Smooth muscle cell (in vitro differentiated cells): ENCODE data around the gene CHIC2. TPM values are rescaled to one million over a fixed set of nuclear protein-coding genes. Genes with fewer than 3 reads are reported as not detected.

Source experiments
- DNase-seq: peaks from one replicate; lab custom pipeline; 2025; ENCODE audit not compliant: unreplicated experiment; lab: John Stamatoyannopoulos, UW
- H2AFZ ChIP-seq: fragments of 200-600 bp; sonication (generic); 2 replicates; pipeline ENCODE4 v1.6.0; 2016; ENCODE audit warnings: antibody characterized with exemption, low read depth, mild to moderate bottlenecking
- H3F3A ChIP-seq: fragments of 200-600 bp; sonication (generic); 2 replicates; pipeline ENCODE4 v1.6.0; 2017; ENCODE audit warnings: antibody characterized with exemption, low read depth
- H3K27ac ChIP-seq: fragments of 200-600 bp; sonication (generic); 2 replicates; pipeline ENCODE4 v1.5.1; 2016; ENCODE audit warnings: low read depth, mild to moderate bottlenecking
- H3K27me3 ChIP-seq: fragments of 200-600 bp; sonication (generic); 2 replicates; pipeline ENCODE4 v1.6.1; 2016; ENCODE audit warnings: low read depth, mild to moderate bottlenecking
- H3K36me3 ChIP-seq: fragments of 200-600 bp; sonication (generic); 2 replicates; pipeline ENCODE4 v1.5.1; 2016; ENCODE audit warnings: low read depth
- H3K4me1 ChIP-seq: fragments of 200-600 bp; sonication (generic); 2 replicates; pipeline ENCODE4 v1.5.1; 2016; ENCODE audit warnings: low read depth
- H3K4me2 ChIP-seq: fragments of 200-600 bp; sonication (generic); 2 replicates; pipeline ENCODE4 v1.6.0; 2016; ENCODE audit warnings: mild to moderate bottlenecking
- H3K4me3 ChIP-seq: fragments of 200-600 bp; sonication (generic); 2 replicates; pipeline ENCODE4 v1.5.1; 2016; ENCODE audit warnings: mild to moderate bottlenecking
- H3K79me2 ChIP-seq: fragments of 200-600 bp; sonication (generic); 2 replicates; pipeline ENCODE4 v1.6.0; 2016; ENCODE audit warnings: low read depth, mild to moderate bottlenecking
- H3K9ac ChIP-seq: fragments of 200-600 bp; sonication (generic); 2 replicates; pipeline ENCODE4 v1.6.0; 2016; ENCODE audit warnings: low read depth
- H3K9me3 ChIP-seq: fragments of 200-600 bp; sonication (generic); replicated peaks from 2 replicates; pipeline ENCODE4 v1.5.1; 2016; ENCODE audit warnings: low read depth
- H4K20me1 ChIP-seq: fragments of 200-600 bp; sonication (generic); 2 replicates; pipeline ENCODE4 v1.6.0; 2016; ENCODE audit warnings: low read depth
- CTCF ChIP-seq: fragments of 200-600 bp; sonication (generic); IDR thresholded peaks from 2 replicates; pipeline ENCODE4 v1.5.1; 2017; ENCODE audit warnings: borderline replicate concordance, mild to moderate bottlenecking, antibody characterized with exemption; ENCODE audit not compliant: insufficient read depth, poor library complexity, severe bottlenecking
- WGBS: methylation state at CpG from one replicate; pipeline ENCODE4 v1.1.7; 2016; ENCODE audit warnings: low lambda C conversion rate; 5-methylcytosine and 5-hydroxymethylcytosine counted together
- polyA plus RNA-seq: library from polyadenylated mRNA; unstranded; fragments of >200 nt; fragmentation: Nextera tagmentation; extraction: Ambion mirVana; gene quantifications from 2 replicates; pipeline ENCODE4 v1.2.1, GENCODE V29; 2016
- total RNA-seq: library from RNA; depleted of rRNA; stranded (reverse); fragments of >200 nt; gene quantifications from 2 replicates; pipeline ENCODE4 v1.2.3, GENCODE V29; 2014

Gene CHIC2
- total and polyA plus RNA-seq, 2 experiments from 2014 or later, result 52.2 to 61.0 TPM

- Histone ChIP-seq H3K9me3 (no peaks in the 10 kb centered on the region), H3K9ac (no peak overlapping the region), H3K79me2 (peaks cover 5% of the 10 kb centered on the region), H3K27ac (no peak overlapping the region), H3K4me2 (no peak overlapping the region), H3K27me3 (no peaks in the 10 kb centered on the region), H3K4me1 (peaks cover 8% of the 10 kb centered on the region), H4K20me1 (peaks cover 1% of the 10 kb centered on the region), H3K4me3 (no peak overlapping the region), H2AFZ (no peak overlapping the region), H3F3A (no peaks in the 10 kb centered on the region), H3K36me3 (no peaks in the 10 kb centered on the region)
- DNase-seq, result no peak
- WGBS, result 89% methylated on average over 10 of the region's 10 CpGs
- no peak for TF ChIP-seq CTCF
Observed at GRCh38 chr4:54001668-54002365, 62.6 kb downstream of the CHIC2 start.

GRCh38 chr4:53997898-53998297 lies 66.5 kb downstream of the CHIC2 start:
- no peak overlapping the region for H3K4me2 ChIP-seq
- no peaks in the 10 kb centered on the region for H3K27me3 ChIP-seq
- H3K79me2 ChIP-seq, result peaks cover 4% of the 10 kb centered on the region
- H3K36me3 ChIP-seq, result no peaks in the 10 kb centered on the region
- peaks cover 8% of the 10 kb centered on the region for H3K4me1 ChIP-seq
- H3F3A ChIP-seq, result no peaks in the 10 kb centered on the region
- H3K27ac ChIP-seq, result no peak overlapping the region
- no peak for TF ChIP-seq CTCF
- H3K9me3 ChIP-seq, result no peaks in the 10 kb centered on the region
- no peak for DNase-seq
- no peaks in the 10 kb centered on the region for H4K20me1 ChIP-seq
- H2AFZ ChIP-seq, result no peak overlapping the region
- WGBS, result 84% methylated on average over 4 of the region's 4 CpGs
- no peak overlapping the region for H3K4me3 ChIP-seq
- no peak overlapping the region for H3K9ac ChIP-seq

- Histone ChIP-seq H2AFZ (no peak overlapping the region), H3K4me2 (no peak overlapping the region), H3K4me3 (no peak overlapping the region), H3K27me3 (no peaks in the 10 kb centered on the region), H3K27ac (no peak overlapping the region), H3F3A (peaks cover 4% of the 10 kb centered on the region), H3K9ac (no peak overlapping the region), H4K20me1 (no peaks in the 10 kb centered on the region), H3K79me2 (no peaks in the 10 kb centered on the region), H3K36me3 (no peaks in the 10 kb centered on the region), H3K9me3 (no peaks in the 10 kb centered on the region), H3K4me1 (no peaks in the 10 kb centered on the region)
- TF ChIP-seq CTCF, result no peak
- 95% methylated on average over 5 of the region's 5 CpGs for WGBS
- DNase-seq, result no peak
Observed at GRCh38 chr4:53994382-53995102, 69.9 kb downstream of the CHIC2 start.
